ENCODE measurements around the gene CRK.

CRK gene

DNA sequence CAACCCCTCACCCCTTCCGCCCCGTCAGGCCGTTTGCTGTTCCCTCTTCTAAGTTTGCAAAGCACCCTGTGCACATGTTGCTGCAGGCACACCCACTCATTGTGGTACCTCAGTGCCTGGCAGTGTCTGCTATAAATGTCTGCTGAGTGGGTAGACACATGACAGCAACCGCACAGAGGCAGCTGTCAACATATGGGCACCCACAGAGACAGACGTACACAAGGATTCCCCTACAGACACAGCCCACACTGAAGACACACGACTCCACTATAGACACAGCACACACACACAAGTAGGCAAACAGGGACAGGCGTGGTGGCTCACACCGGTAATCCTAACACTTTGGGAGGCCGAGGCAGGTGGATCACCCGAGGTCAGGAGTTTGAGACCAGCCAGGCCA, 17.8 kb upstream of the CRK start:
- no peak overlapping the region for H3K9ac ChIP-seq (ENCODE audit: low read length in 2 of 2)
- no peak overlapping the region for H3K4me3 ChIP-seq (ENCODE audit: low read length in 2 of 2)
- H3K4me1 ChIP-seq (ENCODE audit: control insufficient read depth, insufficient read depth, low read length) = peaks cover 23% of the 10 kb centered on the region
- H3K27me3 ChIP-seq (ENCODE audit: control insufficient read depth in 1 of 2, insufficient read depth in 2 of 2, low read length in 2 of 2) = no peaks in the 10 kb centered on the region
- H3K36me3 ChIP-seq (ENCODE audit: control insufficient read depth in 2 of 2, insufficient read depth in 2 of 2, low read length in 2 of 2) = peaks cover 49 to 54% of the 10 kb centered on the region in 2 donors
- no peaks in the 10 kb centered on the region for H3K9me3 ChIP-seq (ENCODE audit: control insufficient read depth in 2 of 2, low read length in 2 of 2)
- H3K27ac ChIP-seq (ENCODE audit: low read length) = no peak overlapping the region

GRCh38 chr17:1473170-1473569, 17.1 kb upstream of the CRK start:
- Histone ChIP-seq H3K9me3 (ENCODE audit: control insufficient read depth in 2 of 2, low read length in 2 of 2) (no peaks in the 10 kb centered on the region), H3K27me3 (ENCODE audit: control insufficient read depth in 1 of 2, insufficient read depth in 2 of 2, low read length in 2 of 2) (no peaks in the 10 kb centered on the region), H3K4me1 (ENCODE audit: control insufficient read depth, insufficient read depth, low read length) (peaks cover 22% of the 10 kb centered on the region), H3K4me3 (ENCODE audit: low read length in 2 of 2) (no peak overlapping the region), H3K36me3 (ENCODE audit: control insufficient read depth in 2 of 2, insufficient read depth in 2 of 2, low read length in 2 of 2) (peaks cover 50 to 54% of the 10 kb centered on the region in 2 donors), H3K9ac (ENCODE audit: low read length in 2 of 2) (no peak overlapping the region), H3K27ac (ENCODE audit: low read length) (no peak overlapping the region)

GRCh38 chr17:1471911-1472821, 16.1 kb upstream of the CRK start:
- Histone ChIP-seq H3K36me3 (ENCODE audit: control insufficient read depth in 2 of 2, insufficient read depth in 2 of 2, low read length in 2 of 2) (peaks cover 45 to 50% of the 10 kb centered on the region in 2 donors), H3K4me3 (ENCODE audit: low read length in 2 of 2) (no peak overlapping the region), H3K4me1 (ENCODE audit: control insufficient read depth, insufficient read depth, low read length) (peaks cover 22% of the 10 kb centered on the region)

GRCh38 chr17:1471490-1471889, 15.5 kb upstream of the CRK start:
- H3K4me1 ChIP-seq (ENCODE audit: control insufficient read depth, insufficient read depth, low read length) = peaks cover 22% of the 10 kb centered on the region
- H3K4me3 ChIP-seq (ENCODE audit: low read length in 2 of 2) = no peak overlapping the region
- H3K27ac ChIP-seq (ENCODE audit: low read length) = no peak overlapping the region
- no peaks in the 10 kb centered on the region for H3K9me3 ChIP-seq (ENCODE audit: control insufficient read depth in 2 of 2, low read length in 2 of 2)
- no peak overlapping the region for H3K9ac ChIP-seq (ENCODE audit: low read length in 2 of 2)
- H3K27me3 ChIP-seq (ENCODE audit: control insufficient read depth in 1 of 2, insufficient read depth in 2 of 2, low read length in 2 of 2) = no peaks in the 10 kb centered on the region
- H3K36me3 ChIP-seq (ENCODE audit: control insufficient read depth in 2 of 2, insufficient read depth in 2 of 2, low read length in 2 of 2) = peaks cover 49 to 51% of the 10 kb centered on the region in 2 donors

More at GRCh38 chr17:1471911-1472821, 16.1 kb upstream of the CRK start:
- no peaks in the 10 kb centered on the region for H3K27me3 ChIP-seq (ENCODE audit: control insufficient read depth in 1 of 2, insufficient read depth in 2 of 2, low read length in 2 of 2)
- no peak overlapping the region for H3K27ac ChIP-seq (ENCODE audit: low read length)
- no peaks in the 10 kb centered on the region for H3K9me3 ChIP-seq (ENCODE audit: control insufficient read depth in 2 of 2, low read length in 2 of 2)
- no peak overlapping the region for H3K9ac ChIP-seq (ENCODE audit: low read length in 2 of 2)

DNA sequence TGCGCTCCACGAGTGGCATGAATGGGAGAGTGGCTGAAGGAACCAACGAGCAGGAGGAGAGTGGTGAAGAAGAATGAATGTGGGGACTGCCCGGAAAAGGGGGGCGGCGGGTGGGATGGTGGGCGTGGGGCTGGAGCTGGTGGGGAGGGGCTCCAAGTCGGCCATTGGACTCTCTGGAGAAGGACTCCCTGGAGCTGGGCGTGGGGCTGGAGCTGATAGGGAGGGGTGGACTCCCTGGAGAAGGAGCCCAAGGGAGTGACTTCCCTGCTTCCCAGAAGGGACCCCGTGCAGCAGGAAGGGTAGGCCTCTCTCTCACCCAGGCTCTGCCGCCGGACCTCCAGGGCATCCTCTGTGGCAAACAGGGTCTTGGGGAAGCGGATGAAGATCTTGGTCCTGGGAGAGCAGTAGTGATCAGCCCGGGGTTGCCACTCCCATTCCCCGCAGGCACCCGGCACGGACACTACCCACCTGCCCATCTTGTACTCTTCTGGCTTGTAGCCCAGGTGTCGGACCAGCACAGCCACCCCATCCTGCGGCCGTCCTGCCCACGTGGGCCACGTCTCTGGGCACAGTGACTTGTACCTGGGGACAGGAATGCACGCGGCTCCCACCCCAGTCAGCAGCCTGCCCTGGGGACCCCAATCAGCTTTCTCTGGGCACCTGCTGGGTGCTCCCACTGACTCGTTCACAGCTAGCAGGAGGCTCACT, 14.9 kb upstream of the CRK start:
- Histone ChIP-seq H3K27ac (ENCODE audit: low read length) (no peak overlapping the region), H3K4me1 (ENCODE audit: control insufficient read depth, insufficient read depth, low read length) (peaks cover 18% of the 10 kb centered on the region), H3K9ac (ENCODE audit: low read length in 2 of 2) (no peak overlapping the region), H3K27me3 (ENCODE audit: control insufficient read depth in 1 of 2, insufficient read depth in 2 of 2, low read length in 2 of 2) (no peaks in the 10 kb centered on the region), H3K4me3 (ENCODE audit: low read length in 2 of 2) (no peak overlapping the region), H3K9me3 (ENCODE audit: control insufficient read depth in 2 of 2, low read length in 2 of 2) (no peaks in the 10 kb centered on the region), H3K36me3 (ENCODE audit: control insufficient read depth in 2 of 2, insufficient read depth in 2 of 2, low read length in 2 of 2) (peaks cover 44 to 51% of the 10 kb centered on the region in 2 donors)

- no peak overlapping the region for H3K9ac ChIP-seq (ENCODE audit: low read length in 2 of 2)
- H3K36me3 ChIP-seq (ENCODE audit: control insufficient read depth in 2 of 2, insufficient read depth in 2 of 2, low read length in 2 of 2) = peaks cover 44 to 50% of the 10 kb centered on the region in 2 donors
- peaks cover 11% of the 10 kb centered on the region for H3K4me1 ChIP-seq (ENCODE audit: control insufficient read depth, insufficient read depth, low read length)
- no peak overlapping the region for H3K4me3 ChIP-seq (ENCODE audit: low read length in 2 of 2)
- no peak overlapping the region for H3K27ac ChIP-seq (ENCODE audit: low read length)
- H3K27me3 ChIP-seq (ENCODE audit: control insufficient read depth in 1 of 2, insufficient read depth in 2 of 2, low read length in 2 of 2) = no peaks in the 10 kb centered on the region
- H3K9me3 ChIP-seq (ENCODE audit: control insufficient read depth in 2 of 2, low read length in 2 of 2) = no peaks in the 10 kb centered on the region
These were observed 14.2 kb upstream of the CRK start for GRCh38 chr17:1470071-1470754.

GRCh38 chr17:1469231-1469852, 13.3 kb upstream of the CRK start:
- peaks cover 42 to 52% of the 10 kb centered on the region in 2 donors for H3K36me3 ChIP-seq (ENCODE audit: control insufficient read depth in 2 of 2, insufficient read depth in 2 of 2, low read length in 2 of 2)

GRCh38 chr17:1467898-1468492, 12.0 kb upstream of the CRK start:
- H3K27me3 ChIP-seq (ENCODE audit: control insufficient read depth in 1 of 2, insufficient read depth in 2 of 2, low read length in 2 of 2) = no peaks in the 10 kb centered on the region
- H3K27ac ChIP-seq (ENCODE audit: low read length) = no peak overlapping the region
- H3K9ac ChIP-seq (ENCODE audit: low read length in 2 of 2) = no peak overlapping the region
- no peaks in the 10 kb centered on the region for H3K9me3 ChIP-seq (ENCODE audit: control insufficient read depth in 2 of 2, low read length in 2 of 2)
- peaks cover 5% of the 10 kb centered on the region for H3K4me1 ChIP-seq (ENCODE audit: control insufficient read depth, insufficient read depth, low read length)
- H3K4me3 ChIP-seq (ENCODE audit: low read length in 2 of 2) = no peak overlapping the region
- peaks cover 40 to 51% of the 10 kb centered on the region in 2 donors for H3K36me3 ChIP-seq (ENCODE audit: control insufficient read depth in 2 of 2, insufficient read depth in 2 of 2, low read length in 2 of 2)

More at GRCh38 chr17:1469231-1469852, 13.3 kb upstream of the CRK start:
- Histone ChIP-seq H3K4me1 (ENCODE audit: control insufficient read depth, insufficient read depth, low read length) (peaks cover 7% of the 10 kb centered on the region), H3K27me3 (ENCODE audit: control insufficient read depth in 1 of 2, insufficient read depth in 2 of 2, low read length in 2 of 2) (no peaks in the 10 kb centered on the region), H3K9me3 (ENCODE audit: control insufficient read depth in 2 of 2, low read length in 2 of 2) (no peaks in the 10 kb centered on the region), H3K4me3 (ENCODE audit: low read length in 2 of 2) (no peak overlapping the region), H3K27ac (ENCODE audit: low read length) (no peak overlapping the region), H3K9ac (ENCODE audit: low read length in 2 of 2) (no peak overlapping the region)

DNA sequence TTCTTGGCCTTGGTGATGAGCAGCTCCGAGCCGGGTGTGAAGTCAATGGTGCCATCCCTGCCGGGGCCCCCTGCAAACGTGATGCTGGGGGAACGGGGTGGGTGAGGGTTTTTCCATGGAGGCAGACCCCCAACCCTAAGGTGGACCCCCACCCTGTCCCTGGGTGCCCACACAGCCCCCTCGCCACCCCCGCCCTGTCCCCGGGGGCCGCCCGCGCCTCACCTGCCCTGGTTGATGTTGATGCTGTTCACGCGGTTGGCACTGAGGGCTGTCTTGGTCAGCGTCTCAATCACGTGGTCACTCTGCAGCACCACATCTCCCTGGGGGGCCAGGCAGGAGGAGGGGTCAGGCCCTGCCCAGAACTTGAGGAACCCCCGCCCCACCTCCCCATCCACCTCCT, 11.2 kb upstream of the CRK start:
- H3K9ac ChIP-seq (ENCODE audit: low read length in 2 of 2) = no peak overlapping the region
- H3K4me1 ChIP-seq (ENCODE audit: control insufficient read depth, insufficient read depth, low read length) = peaks cover 5% of the 10 kb centered on the region
- no peaks in the 10 kb centered on the region for H3K27me3 ChIP-seq (ENCODE audit: control insufficient read depth in 1 of 2, insufficient read depth in 2 of 2, low read length in 2 of 2)
- H3K4me3 ChIP-seq (ENCODE audit: low read length in 2 of 2) = no peak overlapping the region
- H3K27ac ChIP-seq (ENCODE audit: low read length) = no peak overlapping the region
- H3K9me3 ChIP-seq (ENCODE audit: control insufficient read depth in 2 of 2, low read length in 2 of 2) = no peaks in the 10 kb centered on the region
- H3K36me3 ChIP-seq (ENCODE audit: control insufficient read depth in 2 of 2, insufficient read depth in 2 of 2, low read length in 2 of 2) = peaks cover 37 to 51% of the 10 kb centered on the region in 2 donors

GRCh38 chr17:1464186-1464585, 8.2 kb upstream of the CRK start:
- H3K27me3 ChIP-seq (ENCODE audit: control insufficient read depth in 1 of 2, insufficient read depth in 2 of 2, low read length in 2 of 2) = no peaks in the 10 kb centered on the region
- H3K9me3 ChIP-seq (ENCODE audit: control insufficient read depth in 2 of 2, low read length in 2 of 2) = no peaks in the 10 kb centered on the region
- no peak overlapping the region for H3K9ac ChIP-seq (ENCODE audit: low read length in 2 of 2)
- H3K4me1 ChIP-seq (ENCODE audit: control insufficient read depth, insufficient read depth, low read length) = peaks cover 7% of the 10 kb centered on the region
- H3K36me3 ChIP-seq (ENCODE audit: control insufficient read depth in 2 of 2, insufficient read depth in 2 of 2, low read length in 2 of 2) = peaks cover 24 to 41% of the 10 kb centered on the region in 2 donors
- H3K27ac ChIP-seq (ENCODE audit: low read length) = no peak overlapping the region
- no peak overlapping the region for H3K4me3 ChIP-seq (ENCODE audit: low read length in 2 of 2)
